Ishikawa (cell line): ENCODE data around the gene FZR1.

Source experiments
- MAX ChIP-seq: IDR thresholded peaks from 2 replicates; pipeline ENCODE4 v1.6.1; 2012
- USF1 ChIP-seq: IDR thresholded peaks from 2 replicates; pipeline ENCODE4 v1.6.1; 2012
- TF ChIP-seq, protein P1 (sequence below): IDR thresholded peaks from 2 replicates; pipeline ENCODE4 v1.6.1; 2012; ENCODE audit warnings: low read depth, mild to moderate bottlenecking

DNA sequence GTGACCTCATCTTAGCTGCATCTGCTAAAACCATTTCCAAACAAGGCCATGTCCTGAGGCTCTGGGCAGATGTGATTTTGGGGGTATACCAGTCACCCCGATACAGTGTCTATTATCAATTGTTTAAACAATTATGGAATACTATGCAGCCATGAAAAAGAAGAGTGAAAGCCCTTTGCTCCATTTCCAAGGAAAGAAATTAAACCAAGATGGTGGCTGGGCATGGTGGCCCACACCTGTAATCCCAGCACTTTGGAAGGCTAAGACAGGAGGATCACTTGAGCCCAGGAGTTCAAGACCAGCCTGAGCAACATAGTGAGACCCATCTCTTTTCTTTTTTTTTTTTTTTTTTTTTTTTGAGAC lies 33.6 kb downstream of the FZR1 start:
- TF ChIP-seq USF1 (no peak), MAX (no peak)
- TF ChIP-seq, protein P1, sequence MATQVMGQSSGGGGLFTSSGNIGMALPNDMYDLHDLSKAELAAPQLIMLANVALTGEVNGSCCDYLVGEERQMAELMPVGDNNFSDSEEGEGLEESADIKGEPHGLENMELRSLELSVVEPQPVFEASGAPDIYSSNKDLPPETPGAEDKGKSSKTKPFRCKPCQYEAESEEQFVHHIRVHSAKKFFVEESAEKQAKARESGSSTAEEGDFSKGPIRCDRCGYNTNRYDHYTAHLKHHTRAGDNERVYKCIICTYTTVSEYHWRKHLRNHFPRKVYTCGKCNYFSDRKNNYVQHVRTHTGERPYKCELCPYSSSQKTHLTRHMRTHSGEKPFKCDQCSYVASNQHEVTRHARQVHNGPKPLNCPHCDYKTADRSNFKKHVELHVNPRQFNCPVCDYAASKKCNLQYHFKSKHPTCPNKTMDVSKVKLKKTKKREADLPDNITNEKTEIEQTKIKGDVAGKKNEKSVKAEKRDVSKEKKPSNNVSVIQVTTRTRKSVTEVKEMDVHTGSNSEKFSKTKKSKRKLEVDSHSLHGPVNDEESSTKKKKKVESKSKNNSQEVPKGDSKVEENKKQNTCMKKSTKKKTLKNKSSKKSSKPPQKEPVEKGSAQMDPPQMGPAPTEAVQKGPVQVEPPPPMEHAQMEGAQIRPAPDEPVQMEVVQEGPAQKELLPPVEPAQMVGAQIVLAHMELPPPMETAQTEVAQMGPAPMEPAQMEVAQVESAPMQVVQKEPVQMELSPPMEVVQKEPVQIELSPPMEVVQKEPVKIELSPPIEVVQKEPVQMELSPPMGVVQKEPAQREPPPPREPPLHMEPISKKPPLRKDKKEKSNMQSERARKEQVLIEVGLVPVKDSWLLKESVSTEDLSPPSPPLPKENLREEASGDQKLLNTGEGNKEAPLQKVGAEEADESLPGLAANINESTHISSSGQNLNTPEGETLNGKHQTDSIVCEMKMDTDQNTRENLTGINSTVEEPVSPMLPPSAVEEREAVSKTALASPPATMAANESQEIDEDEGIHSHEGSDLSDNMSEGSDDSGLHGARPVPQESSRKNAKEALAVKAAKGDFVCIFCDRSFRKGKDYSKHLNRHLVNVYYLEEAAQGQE, result no peak
